ENCODE measurements around the gene SLC16A5. TPM values are rescaled to one million over a fixed set of nuclear protein-coding genes. Genes with fewer than 3 reads are reported as not detected.
A peak's percentile ranks its signal among the peaks of the same experiment; 100 is the strongest.

Gene SLC16A5
- total RNA-seq, 2 experiments from 2014 or later: 9.2 to 11.0 TPM

DNA sequence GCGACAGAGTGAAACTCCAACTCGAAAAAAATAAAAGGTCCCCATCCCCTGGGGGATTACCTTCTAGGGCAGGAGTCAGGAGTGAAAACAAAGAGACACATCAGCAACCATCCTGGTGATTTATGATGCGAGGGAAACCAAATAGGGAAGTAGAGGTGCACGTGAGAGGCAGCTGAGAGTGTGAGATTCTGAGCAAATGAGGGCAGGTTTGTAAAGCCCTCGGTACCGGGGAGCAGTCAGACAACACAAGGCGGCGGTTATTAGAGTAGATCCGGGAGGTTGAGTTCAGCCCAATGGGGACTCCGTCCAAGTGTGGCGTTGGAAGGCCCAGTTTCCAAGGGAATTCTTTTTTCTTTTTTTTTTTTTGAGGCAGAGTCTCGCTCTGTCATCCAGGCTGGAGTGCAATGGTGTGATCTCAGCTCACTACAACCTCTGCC is 14.6 kb downstream of the SLC16A5 start:
- H3K4me3 ChIP-seq (ENCODE audit: low read length): no peak overlapping the region
- Mint-ChIP-seq H3K27ac (no peak overlapping the region), H3K4me1 (ENCODE audit: low read depth) (no peaks in the 10 kb centered on the region), H3K9me3 (no peaks in the 10 kb centered on the region), H3K27me3 (no peaks in the 10 kb centered on the region), H3K4me3 (no peak overlapping the region), H3K36me3 (ENCODE audit: low read depth) (peaks cover 6% of the 10 kb centered on the region)
- CTCF ChIA-PET: no interaction called here
- H3K27me3 ChIP-seq (ENCODE audit: control insufficient read depth in 1 of 2, insufficient read depth in 2 of 2, low read length in 2 of 2): no peaks in the 10 kb centered on the region
- TF ChIP-seq CTCF (IDR thresholded peaks at IDR 0.05): no peak
- H3K9me3 ChIP-seq (ENCODE audit: control insufficient read depth in 1 of 2, insufficient read depth in 1 of 2, low read length in 2 of 2): no peaks in the 10 kb centered on the region
- ATAC-seq (ENCODE audit: poor library complexity) (no peak), DNase-seq (peak in 2 of 14 experiments; percentile 57 to 61)
- H3K36me3 ChIP-seq (ENCODE audit: insufficient read depth, low read length): peaks cover 13% of the 10 kb centered on the region
- POLR2A ChIA-PET: interaction anchor here (0.7 kb wide), 1 partner anchor 25 kb away, joined by 3 read pairs; no protein-coding TSS in a partner anchor
- no peaks in the 10 kb centered on the region for H3K4me1 ChIP-seq (ENCODE audit: insufficient read depth, low read length)
- H3K27ac ChIP-seq (ENCODE audit: low read depth in 1 of 2, low read length in 2 of 2): no peak overlapping the region
- intact Hi-C loops (cut with DNase I, micrococcal nuclease): no loop called here

GRCh38 chr17:75103601-75104554 is 16.1 kb downstream of the SLC16A5 start:
- H3K27ac ChIP-seq (ENCODE audit: low read depth in 1 of 2, low read length in 2 of 2): no peak overlapping the region
- H3K9me3 ChIP-seq (ENCODE audit: control insufficient read depth in 1 of 2, insufficient read depth in 1 of 2, low read length in 2 of 2): no peaks in the 10 kb centered on the region
- peaks cover 4% of the 10 kb centered on the region for H3K4me1 ChIP-seq (ENCODE audit: insufficient read depth, low read length)
- Mint-ChIP-seq H3K9me3 (no peaks in the 10 kb centered on the region), H3K27me3 (no peaks in the 10 kb centered on the region), H3K4me1 (ENCODE audit: low read depth) (peaks cover 5% of the 10 kb centered on the region), H3K4me3 (no peak overlapping the region), H3K36me3 (ENCODE audit: low read depth) (peaks cover 6% of the 10 kb centered on the region), H3K27ac (no peak overlapping the region)
- CTCF ChIA-PET: interaction anchor here (0.6 kb wide), 1 partner anchor 24 kb away, joined by 4 read pairs; no protein-coding TSS in a partner anchor
- ATAC-seq (ENCODE audit: poor library complexity) (no peak), DNase-seq (no peak)
- no peak for TF ChIP-seq CTCF (IDR thresholded peaks at IDR 0.05)
- intact Hi-C loops (cut with DNase I, micrococcal nuclease): no loop called here
- H3K4me3 ChIP-seq (ENCODE audit: low read length): no peak overlapping the region
- POLR2A ChIA-PET: interaction anchor here (0.9 kb wide), 1 partner anchor 44 kb away, joined by 3 read pairs; no protein-coding TSS in a partner anchor
- H3K27me3 ChIP-seq (ENCODE audit: control insufficient read depth in 1 of 2, insufficient read depth in 2 of 2, low read length in 2 of 2): no peaks in the 10 kb centered on the region
- peaks cover 9% of the 10 kb centered on the region for H3K36me3 ChIP-seq (ENCODE audit: insufficient read depth, low read length)

- Histone ChIP-seq H3K27me3 (ENCODE audit: control insufficient read depth in 1 of 2, insufficient read depth in 2 of 2, low read length in 2 of 2) (no peaks in the 10 kb centered on the region), H3K4me3 (ENCODE audit: low read length) (no peak overlapping the region), H3K9me3 (ENCODE audit: control insufficient read depth in 1 of 2, insufficient read depth in 1 of 2, low read length in 2 of 2) (no peaks in the 10 kb centered on the region), H3K4me1 (ENCODE audit: insufficient read depth, low read length) (peaks cover 14% of the 10 kb centered on the region), H3K36me3 (ENCODE audit: insufficient read depth, low read length) (peaks cover 6% of the 10 kb centered on the region), H3K27ac (ENCODE audit: low read depth in 1 of 2, low read length in 2 of 2) (no peak overlapping the region)
- no peak for ATAC-seq (ENCODE audit: poor library complexity)
- intact Hi-C loops (cut with DNase I, micrococcal nuclease): loop anchor here in 1 of 2 experiments (5.0 kb wide), 1 partner anchor 43 kb away; no protein-coding TSS in a partner anchor
- ChIA-PET CTCF (interaction anchor here (0.7 to 2.3 kb wide), 4 partner anchors 8 to 96 kb away, joined by 3 to 10 read pairs (median 4); no protein-coding TSS in a partner anchor), POLR2A (interaction anchor here (1.3 kb wide), 1 partner anchor 9 kb away, joined by 3 read pairs; no protein-coding TSS in a partner anchor)
- no peak overlapping the region for H3K4me3 Mint-ChIP-seq
- H3K27me3 Mint-ChIP-seq: no peaks in the 10 kb centered on the region
- H3K4me1 Mint-ChIP-seq (ENCODE audit: low read depth): peaks cover 10% of the 10 kb centered on the region
- peak in 1 of 14 experiments; percentile 56 for DNase-seq
- H3K36me3 Mint-ChIP-seq (ENCODE audit: low read depth): peaks cover 6% of the 10 kb centered on the region
- H3K27ac Mint-ChIP-seq: no peak overlapping the region
- peak; percentile 39 for TF ChIP-seq CTCF (IDR thresholded peaks at IDR 0.05)
- H3K9me3 Mint-ChIP-seq: no peaks in the 10 kb centered on the region
These were observed 17.6 kb downstream of the SLC16A5 start for GRCh38 chr17:75105126-75106080.

Measured in CD4-positive, alpha-beta T cell (primary cell).